ENCODE measurements around the gene OMD.

- TF ChIP-seq CTCF (IDR thresholded peaks at IDR 0.05; ENCODE audit: low read depth, low read length) (no peak), EZH2phosphoT487 (IDR thresholded peaks at IDR 0.05; ENCODE audit: low read depth) (no peak)
These were observed 28.7 kb downstream of the OMD start for GRCh38 chr9:92395617-92396016.
